HepG2 (cell line): ENCODE results near the gene TFDP2. TPM values are rescaled to one million over a fixed set of nuclear protein-coding genes. Genes with fewer than 3 reads are reported as not detected.
A peak's percentile ranks its signal among the peaks of the same experiment; 100 is the strongest.

ENCODE experiments used
- ADNP ChIP-seq: sonication (generic); formaldehyde crosslinking; IDR thresholded peaks from 2 replicates; pipeline ENCODE4 v1.4.0; 2020; ENCODE audit warnings: missing genetic modification reagents
- BRF2 ChIP-seq: sonication (generic); formaldehyde crosslinking; IDR thresholded peaks from 2 replicates; pipeline ENCODE4 v1.8.1; 2022; ENCODE audit warnings: mild to moderate bottlenecking, missing genetic modification reagents
- FOXK1 ChIP-seq: sonication (generic); formaldehyde crosslinking; IDR thresholded peaks from 2 replicates; pipeline ENCODE4 v1.4.0; 2020; ENCODE audit warnings: low read depth, missing genetic modification reagents, borderline replicate concordance
- GMEB1 ChIP-seq: sonication (generic); formaldehyde crosslinking; IDR thresholded peaks from 2 replicates; pipeline ENCODE4 v1.5.1; 2020; ENCODE audit warnings: missing genetic modification reagents, mild to moderate bottlenecking, borderline replicate concordance
- HMG20B ChIP-seq: conservative IDR thresholded peaks from 2 replicates; pipeline ENCODE4 v1.6.1; 2016; ENCODE audit warnings: missing genetic modification reagents, missing compliant biosample characterization
- KAT2B ChIP-seq: fragments of 150-350 bp; IDR thresholded peaks from 2 replicates; pipeline ENCODE4 v1.6.1; 2014; ENCODE audit warnings: low read depth, low read length, borderline replicate concordance
- SMAD3 ChIP-seq: sonication (generic); formaldehyde crosslinking; IDR thresholded peaks from 2 replicates; pipeline ENCODE4 v1.4.0; 2020; ENCODE audit warnings: missing genetic modification reagents
- SPEN ChIP-seq: sonication (generic); formaldehyde crosslinking; IDR thresholded peaks from 2 replicates; pipeline ENCODE4 v1.5.1; 2020; ENCODE audit warnings: low read depth, mild to moderate bottlenecking, missing genetic modification reagents
- TAF1 ChIP-seq: sonication (generic); formaldehyde crosslinking; IDR thresholded peaks from 2 replicates; pipeline ENCODE4 v1.4.0; 2020; ENCODE audit warnings: missing genetic modification reagents
- TFE3 ChIP-seq: IDR thresholded peaks from 2 replicates; pipeline ENCODE4 v1.6.1; 2016
- ZNF660 ChIP-seq: sonication (generic); formaldehyde crosslinking; IDR thresholded peaks from 2 replicates; pipeline ENCODE4 v1.5.1; 2020; ENCODE audit warnings: mild to moderate bottlenecking, low read depth, missing genetic modification reagents, borderline replicate concordance
- polyA plus RNA-seq, 8 experiments: library from polyadenylated mRNA; depleted of rRNA in 3 of 8; stranded (reverse) in 7 of 8; unstranded in 1 of 8; fragments of >200 nt; fragmentation: Illumina TruSeq in 4 of 8; extraction: Trizol in 4 of 8; gene quantifications; 2 replicates each; pipeline versions ENCODE4 v1.2.1 to v1.2.3, GENCODE V29; 2011 to 2016; ENCODE audit warnings: low read depth in 4 of 8, missing spikeins in 1 of 8, mixed read lengths in 1 of 8; ENCODE audit not compliant: insufficient read depth in 1 of 8
- total RNA-seq, 5 experiments: library from RNA; depleted of rRNA; stranded (reverse); fragments of >200 nt; fragmentation: Illumina TruSeq; extraction: Trizol; gene quantifications; 2 replicates each; pipeline ENCODE4 v1.2.3, GENCODE V29; 2016; ENCODE audit warnings: low read depth in 1 of 5
- TF ChIP-seq, protein P1 (sequence below): sonication (generic); formaldehyde crosslinking; IDR thresholded peaks from 2 replicates; pipeline ENCODE4 v1.4.0; 2020; ENCODE audit warnings: mild to moderate bottlenecking, missing genetic modification reagents
- TF ChIP-seq, protein P2 (sequence below): sonication (generic); formaldehyde crosslinking; IDR thresholded peaks from 2 replicates; pipeline ENCODE4 v1.5.1; 2020; ENCODE audit warnings: missing genetic modification reagents, mild to moderate bottlenecking, borderline replicate concordance
- TF ChIP-seq, protein P3 (sequence below): IDR thresholded peaks from 2 replicates; pipeline ENCODE4 v1.6.1; 2016; ENCODE audit warnings: control low read depth

Gene TFDP2
- total and polyA plus RNA-seq, 2 of the 13 experiments (the other 11 are each of a cell fraction or from before 2014, with no cell fraction given), result 17.9 to 37.4 TPM

DNA sequence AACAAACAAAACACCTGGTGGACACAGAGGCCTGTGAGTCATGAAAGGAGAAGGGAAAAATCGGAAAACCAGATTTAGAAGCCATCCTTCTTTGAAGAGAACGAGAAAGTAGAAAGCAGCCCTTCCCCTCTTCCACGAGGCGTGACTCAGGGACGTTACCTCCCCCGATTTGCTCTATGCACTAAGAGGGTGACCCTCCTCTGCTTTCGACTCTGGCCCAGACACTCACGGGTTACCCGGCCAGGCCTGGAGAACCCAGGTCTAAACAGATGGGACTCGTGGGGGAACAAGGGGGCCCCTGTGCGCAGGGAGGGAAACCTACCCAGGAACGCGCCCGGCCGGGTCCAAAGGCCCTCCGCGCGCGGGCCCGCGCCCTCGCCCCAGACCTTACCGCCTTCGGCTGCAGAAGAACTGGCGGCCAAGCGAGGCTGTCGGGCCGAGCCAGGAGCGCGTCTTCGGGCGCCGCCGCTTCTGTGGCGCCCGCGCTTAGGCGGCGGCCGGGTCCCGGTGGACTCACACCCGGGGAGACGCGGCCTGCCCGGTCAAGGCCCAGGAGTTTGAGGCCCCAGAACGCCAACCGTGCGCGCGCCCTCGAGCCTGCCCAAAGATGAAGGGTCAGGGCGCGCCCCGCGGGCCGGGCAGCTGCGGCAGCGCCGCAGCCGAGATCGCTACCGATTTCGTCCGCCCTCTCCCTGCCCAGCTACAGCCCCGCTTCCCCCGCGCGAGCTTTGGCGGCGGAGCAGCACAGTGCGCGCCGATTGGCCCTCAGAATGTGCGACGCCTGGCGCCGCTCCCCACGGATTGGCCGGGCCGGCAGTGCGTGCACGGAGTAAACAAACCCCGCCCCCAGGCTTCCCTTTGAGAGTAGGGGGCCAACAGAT is at the start of gene TFDP2 (continued):
- TF ChIP-seq, protein P1, sequence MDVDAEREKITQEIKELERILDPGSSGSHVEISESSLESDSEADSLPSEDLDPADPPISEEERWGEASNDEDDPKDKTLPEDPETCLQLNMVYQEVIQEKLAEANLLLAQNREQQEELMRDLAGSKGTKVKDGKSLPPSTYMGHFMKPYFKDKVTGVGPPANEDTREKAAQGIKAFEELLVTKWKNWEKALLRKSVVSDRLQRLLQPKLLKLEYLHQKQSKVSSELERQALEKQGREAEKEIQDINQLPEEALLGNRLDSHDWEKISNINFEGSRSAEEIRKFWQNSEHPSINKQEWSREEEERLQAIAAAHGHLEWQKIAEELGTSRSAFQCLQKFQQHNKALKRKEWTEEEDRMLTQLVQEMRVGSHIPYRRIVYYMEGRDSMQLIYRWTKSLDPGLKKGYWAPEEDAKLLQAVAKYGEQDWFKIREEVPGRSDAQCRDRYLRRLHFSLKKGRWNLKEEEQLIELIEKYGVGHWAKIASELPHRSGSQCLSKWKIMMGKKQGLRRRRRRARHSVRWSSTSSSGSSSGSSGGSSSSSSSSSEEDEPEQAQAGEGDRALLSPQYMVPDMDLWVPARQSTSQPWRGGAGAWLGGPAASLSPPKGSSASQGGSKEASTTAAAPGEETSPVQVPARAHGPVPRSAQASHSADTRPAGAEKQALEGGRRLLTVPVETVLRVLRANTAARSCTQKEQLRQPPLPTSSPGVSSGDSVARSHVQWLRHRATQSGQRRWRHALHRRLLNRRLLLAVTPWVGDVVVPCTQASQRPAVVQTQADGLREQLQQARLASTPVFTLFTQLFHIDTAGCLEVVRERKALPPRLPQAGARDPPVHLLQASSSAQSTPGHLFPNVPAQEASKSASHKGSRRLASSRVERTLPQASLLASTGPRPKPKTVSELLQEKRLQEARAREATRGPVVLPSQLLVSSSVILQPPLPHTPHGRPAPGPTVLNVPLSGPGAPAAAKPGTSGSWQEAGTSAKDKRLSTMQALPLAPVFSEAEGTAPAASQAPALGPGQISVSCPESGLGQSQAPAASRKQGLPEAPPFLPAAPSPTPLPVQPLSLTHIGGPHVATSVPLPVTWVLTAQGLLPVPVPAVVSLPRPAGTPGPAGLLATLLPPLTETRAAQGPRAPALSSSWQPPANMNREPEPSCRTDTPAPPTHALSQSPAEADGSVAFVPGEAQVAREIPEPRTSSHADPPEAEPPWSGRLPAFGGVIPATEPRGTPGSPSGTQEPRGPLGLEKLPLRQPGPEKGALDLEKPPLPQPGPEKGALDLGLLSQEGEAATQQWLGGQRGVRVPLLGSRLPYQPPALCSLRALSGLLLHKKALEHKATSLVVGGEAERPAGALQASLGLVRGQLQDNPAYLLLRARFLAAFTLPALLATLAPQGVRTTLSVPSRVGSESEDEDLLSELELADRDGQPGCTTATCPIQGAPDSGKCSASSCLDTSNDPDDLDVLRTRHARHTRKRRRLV (CRISPR knock-in tag), result no peak
- TF ChIP-seq, protein P2, sequence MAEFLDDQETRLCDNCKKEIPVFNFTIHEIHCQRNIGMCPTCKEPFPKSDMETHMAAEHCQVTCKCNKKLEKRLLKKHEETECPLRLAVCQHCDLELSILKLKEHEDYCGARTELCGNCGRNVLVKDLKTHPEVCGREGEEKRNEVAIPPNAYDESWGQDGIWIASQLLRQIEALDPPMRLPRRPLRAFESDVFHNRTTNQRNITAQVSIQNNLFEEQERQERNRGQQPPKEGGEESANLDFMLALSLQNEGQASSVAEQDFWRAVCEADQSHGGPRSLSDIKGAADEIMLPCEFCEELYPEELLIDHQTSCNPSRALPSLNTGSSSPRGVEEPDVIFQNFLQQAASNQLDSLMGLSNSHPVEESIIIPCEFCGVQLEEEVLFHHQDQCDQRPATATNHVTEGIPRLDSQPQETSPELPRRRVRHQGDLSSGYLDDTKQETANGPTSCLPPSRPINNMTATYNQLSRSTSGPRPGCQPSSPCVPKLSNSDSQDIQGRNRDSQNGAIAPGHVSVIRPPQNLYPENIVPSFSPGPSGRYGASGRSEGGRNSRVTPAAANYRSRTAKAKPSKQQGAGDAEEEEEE (CRISPR knock-in tag), result no peak
- TF ChIP-seq TAF1 (CRISPR knock-in tag) (peak; percentile 84), SMAD3 (CRISPR knock-in tag) (no peak), HMG20B (CRISPR knock-in tag) (no peak), ADNP (no peak), TFE3 (peak; percentile 6; the same call in 1 of the 2 replicates), GMEB1 (CRISPR knock-in tag) (peak; percentile 83), FOXK1 (CRISPR knock-in tag) (peak; percentile 94), KAT2B (no peak), BRF2 (0 out of 2 replicates have a peak, but pooled peaks have one; percentile 81), SPEN (CRISPR knock-in tag) (peak; percentile 12; the same call in 1 of the 2 replicates), ZNF660 (CRISPR knock-in tag) (no peak)
- TF ChIP-seq, protein P3, sequence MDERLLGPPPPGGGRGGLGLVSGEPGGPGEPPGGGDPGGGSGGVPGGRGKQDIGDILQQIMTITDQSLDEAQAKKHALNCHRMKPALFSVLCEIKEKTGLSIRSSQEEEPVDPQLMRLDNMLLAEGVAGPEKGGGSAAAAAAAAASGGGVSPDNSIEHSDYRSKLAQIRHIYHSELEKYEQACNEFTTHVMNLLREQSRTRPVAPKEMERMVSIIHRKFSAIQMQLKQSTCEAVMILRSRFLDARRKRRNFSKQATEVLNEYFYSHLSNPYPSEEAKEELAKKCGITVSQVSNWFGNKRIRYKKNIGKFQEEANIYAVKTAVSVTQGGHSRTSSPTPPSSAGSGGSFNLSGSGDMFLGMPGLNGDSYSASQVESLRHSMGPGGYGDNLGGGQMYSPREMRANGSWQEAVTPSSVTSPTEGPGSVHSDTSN (CRISPR knock-in tag), result no peak
